Measurements from ENCODE around the gene GRIA2.
"Not testable (repeated sequence)": the region's sequence is repeated elsewhere in the genome, so short reads cannot be mapped to it uniquely, and the experiment has no call there.

GRIA2 gene

GRCh38 chr4:157258165-157258564 is 37.6 kb downstream of the GRIA2 start:
- DNase-seq (ENCODE audit: low read depth in 2 of 2, low spot score in 1 of 2): not testable (repeated sequence)

- DNase-seq (ENCODE audit: low read depth in 2 of 2, low spot score in 1 of 2): no peak
These were observed 44.8 kb downstream of the GRIA2 start for GRCh38 chr4:157265281-157265680.

- DNase-seq (ENCODE audit: low read depth in 2 of 2, low spot score in 1 of 2): no peak
These were observed 49.6 kb downstream of the GRIA2 start for GRCh38 chr4:157270108-157270507.

- no peak for DNase-seq (ENCODE audit: low read depth in 2 of 2, low spot score in 1 of 2)
These were observed 50.0 kb downstream of the GRIA2 start for GRCh38 chr4:157270552-157270951.

GRCh38 chr4:157271166-157271869 is 50.8 kb downstream of the GRIA2 start:
- DNase-seq (ENCODE audit: low read depth in 2 of 2, low spot score in 1 of 2): no peak

- DNase-seq (ENCODE audit: low read depth in 2 of 2, low spot score in 1 of 2): no peak
These were observed 60.1 kb downstream of the GRIA2 start for GRCh38 chr4:157280673-157281072.

GRCh38 chr4:157282019-157282418 is 61.5 kb downstream of the GRIA2 start:
- DNase-seq (ENCODE audit: low read depth in 2 of 2, low spot score in 1 of 2): no peak

GRCh38 chr4:157287445-157287844 is 66.9 kb downstream of the GRIA2 start:
- no peak for DNase-seq (ENCODE audit: low read depth in 2 of 2, low spot score in 1 of 2)

GRCh38 chr4:157290622-157291021 is 70.1 kb downstream of the GRIA2 start:
- no peak for DNase-seq (ENCODE audit: low read depth in 2 of 2, low spot score in 1 of 2)

- no peak for DNase-seq (ENCODE audit: low read depth in 2 of 2, low spot score in 1 of 2)
These were observed 70.5 kb downstream of the GRIA2 start for GRCh38 chr4:157291071-157291470.

GRCh38 chr4:157293673-157294072 is 73.1 kb downstream of the GRIA2 start:
- no peak for DNase-seq (ENCODE audit: low read depth in 2 of 2, low spot score in 1 of 2)

GRCh38 chr4:157294575-157294974 is 74.0 kb downstream of the GRIA2 start:
- no peak for DNase-seq (ENCODE audit: low read depth in 2 of 2, low spot score in 1 of 2)

- no peak for DNase-seq (ENCODE audit: low read depth in 2 of 2, low spot score in 1 of 2)
These were observed 80.2 kb downstream of the GRIA2 start for GRCh38 chr4:157300701-157301100.

- no peak for DNase-seq (ENCODE audit: low read depth in 2 of 2, low spot score in 1 of 2)
These were observed 83.0 kb downstream of the GRIA2 start for GRCh38 chr4:157303471-157303960.

- no peak for DNase-seq (ENCODE audit: low read depth in 2 of 2, low spot score in 1 of 2)
These were observed 84.2 kb downstream of the GRIA2 start for GRCh38 chr4:157304769-157305168.

GRCh38 chr4:157312702-157313101 is 92.2 kb downstream of the GRIA2 start:
- no peak for DNase-seq (ENCODE audit: low read depth in 2 of 2, low spot score in 1 of 2)

- no peak for DNase-seq (ENCODE audit: low read depth in 2 of 2, low spot score in 1 of 2)
These were observed 94.4 kb downstream of the GRIA2 start for GRCh38 chr4:157314906-157315305.

GRCh38 chr4:157315968-157316367 is 95.4 kb downstream of the GRIA2 start:
- DNase-seq (ENCODE audit: low read depth in 2 of 2, low spot score in 1 of 2): no peak

- no peak for DNase-seq (ENCODE audit: low read depth in 2 of 2, low spot score in 1 of 2)
These were observed 99.6 kb downstream of the GRIA2 start for GRCh38 chr4:157320092-157320491.

- no peak for DNase-seq (ENCODE audit: low read depth in 2 of 2, low spot score in 1 of 2)
These were observed 107.1 kb downstream of the GRIA2 start for GRCh38 chr4:157327666-157328065.

- no peak for DNase-seq (ENCODE audit: low read depth in 2 of 2, low spot score in 1 of 2)
These were observed 137.4 kb downstream of the GRIA2 start for GRCh38 chr4:157357887-157358286.

- DNase-seq (ENCODE audit: low read depth in 2 of 2, low spot score in 1 of 2): no peak
These were observed 137.9 kb downstream of the GRIA2 start for GRCh38 chr4:157358439-157358838.

- DNase-seq (ENCODE audit: low read depth in 2 of 2, low spot score in 1 of 2): no peak
These were observed 138.3 kb downstream of the GRIA2 start for GRCh38 chr4:157358851-157359250.

All from stimulated activated CD8-positive, alpha-beta memory T cell treated with anti-CD3 and anti-CD28 coated beads, Interleukin-4, amount 100 ng/mL, for 4 hours (primary cell).